HG03439 (cell line): ENCODE data around the gene NES.

ENCODE experiments used
- ATAC-seq: cut with Tn5 transposase; IDR thresholded peaks from one replicate; pipeline ENCODE4 v1.9.1; 2021; ENCODE audit warnings: mild to moderate bottlenecking, moderate library complexity; ENCODE audit not compliant: unreplicated experiment

NES gene, protein sequence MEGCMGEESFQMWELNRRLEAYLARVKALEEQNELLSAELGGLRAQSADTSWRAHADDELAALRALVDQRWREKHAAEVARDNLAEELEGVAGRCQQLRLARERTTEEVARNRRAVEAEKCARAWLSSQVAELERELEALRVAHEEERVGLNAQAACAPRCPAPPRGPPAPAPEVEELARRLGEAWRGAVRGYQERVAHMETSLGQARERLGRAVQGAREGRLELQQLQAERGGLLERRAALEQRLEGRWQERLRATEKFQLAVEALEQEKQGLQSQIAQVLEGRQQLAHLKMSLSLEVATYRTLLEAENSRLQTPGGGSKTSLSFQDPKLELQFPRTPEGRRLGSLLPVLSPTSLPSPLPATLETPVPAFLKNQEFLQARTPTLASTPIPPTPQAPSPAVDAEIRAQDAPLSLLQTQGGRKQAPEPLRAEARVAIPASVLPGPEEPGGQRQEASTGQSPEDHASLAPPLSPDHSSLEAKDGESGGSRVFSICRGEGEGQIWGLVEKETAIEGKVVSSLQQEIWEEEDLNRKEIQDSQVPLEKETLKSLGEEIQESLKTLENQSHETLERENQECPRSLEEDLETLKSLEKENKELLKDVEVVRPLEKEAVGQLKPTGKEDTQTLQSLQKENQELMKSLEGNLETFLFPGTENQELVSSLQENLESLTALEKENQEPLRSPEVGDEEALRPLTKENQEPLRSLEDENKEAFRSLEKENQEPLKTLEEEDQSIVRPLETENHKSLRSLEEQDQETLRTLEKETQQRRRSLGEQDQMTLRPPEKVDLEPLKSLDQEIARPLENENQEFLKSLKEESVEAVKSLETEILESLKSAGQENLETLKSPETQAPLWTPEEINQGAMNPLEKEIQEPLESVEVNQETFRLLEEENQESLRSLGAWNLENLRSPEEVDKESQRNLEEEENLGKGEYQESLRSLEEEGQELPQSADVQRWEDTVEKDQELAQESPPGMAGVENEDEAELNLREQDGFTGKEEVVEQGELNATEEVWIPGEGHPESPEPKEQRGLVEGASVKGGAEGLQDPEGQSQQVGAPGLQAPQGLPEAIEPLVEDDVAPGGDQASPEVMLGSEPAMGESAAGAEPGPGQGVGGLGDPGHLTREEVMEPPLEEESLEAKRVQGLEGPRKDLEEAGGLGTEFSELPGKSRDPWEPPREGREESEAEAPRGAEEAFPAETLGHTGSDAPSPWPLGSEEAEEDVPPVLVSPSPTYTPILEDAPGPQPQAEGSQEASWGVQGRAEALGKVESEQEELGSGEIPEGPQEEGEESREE (N-terminal part only)

DNA sequence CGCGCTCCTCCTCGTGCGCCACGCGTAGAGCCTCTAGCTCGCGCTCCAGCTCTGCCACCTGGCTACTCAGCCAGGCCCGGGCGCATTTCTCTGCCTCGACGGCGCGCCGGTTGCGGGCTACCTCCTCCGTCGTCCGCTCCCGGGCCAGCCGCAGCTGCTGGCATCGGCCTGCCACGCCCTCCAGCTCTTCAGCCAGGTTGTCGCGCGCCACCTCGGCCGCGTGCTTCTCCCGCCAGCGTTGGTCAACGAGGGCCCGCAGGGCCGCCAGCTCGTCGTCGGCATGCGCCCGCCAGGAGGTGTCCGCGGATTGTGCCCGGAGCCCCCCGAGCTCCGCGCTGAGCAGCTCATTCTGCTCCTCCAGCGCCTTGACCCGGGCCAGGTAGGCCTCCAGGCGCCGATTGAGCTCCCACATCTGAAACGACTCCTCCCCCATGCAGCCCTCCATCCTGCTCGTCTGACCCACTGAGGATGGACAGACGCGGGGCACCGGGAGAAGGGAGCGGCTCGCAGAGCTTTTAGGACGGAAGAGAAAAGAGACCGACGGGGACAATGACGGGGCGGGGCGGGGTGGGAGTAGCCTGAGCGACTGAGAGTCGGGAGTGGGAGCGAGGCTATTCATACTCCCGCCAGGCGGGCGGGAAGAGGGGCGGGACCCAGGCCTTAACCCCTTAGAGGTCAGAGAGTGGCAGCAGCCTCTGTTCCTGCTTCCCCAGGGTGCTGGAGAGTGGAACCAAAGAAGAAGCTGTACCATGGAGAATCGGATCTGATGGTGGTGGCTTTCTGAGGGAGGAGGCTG, at the start of gene NES:
TSS of gene NES (minus strand) at position 588 of the 796 bp plus-strand sequence. CDS start at position 445, 143 bp downstream.
- no peak for ATAC-seq

DNA sequence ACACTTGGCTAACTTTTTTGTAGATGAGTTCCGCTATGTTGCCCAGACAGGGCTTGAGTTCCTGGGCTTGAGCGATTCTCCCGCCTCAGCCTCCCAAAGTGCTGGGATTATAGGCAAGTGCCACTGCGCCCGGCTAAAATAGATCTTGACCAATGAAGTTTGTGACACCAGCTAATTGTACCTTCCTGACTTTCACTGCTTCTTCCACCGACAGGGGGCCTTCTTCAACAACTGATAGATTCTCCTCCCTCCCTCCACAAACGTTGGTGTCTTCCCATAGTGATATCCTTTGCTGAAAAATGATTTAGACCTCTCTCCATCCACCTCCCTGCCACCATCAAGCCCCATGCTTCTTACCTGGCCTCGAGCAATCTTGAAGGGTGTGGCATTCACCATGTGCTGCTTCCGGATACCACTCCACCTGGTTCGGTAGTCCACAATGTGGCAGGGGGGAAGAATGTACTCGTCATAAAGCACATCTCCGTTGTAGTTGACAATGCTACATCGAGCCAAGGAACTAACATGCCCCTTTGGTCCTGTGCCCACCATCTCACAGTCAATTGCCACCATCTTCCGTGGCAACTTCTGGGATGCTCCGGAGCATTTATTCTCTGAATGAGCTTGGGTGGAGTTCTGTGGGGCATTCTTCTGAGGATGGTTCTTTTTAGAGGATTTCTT, 49.5 kb upstream of the NES start:
- ATAC-seq = no peak

DNA sequence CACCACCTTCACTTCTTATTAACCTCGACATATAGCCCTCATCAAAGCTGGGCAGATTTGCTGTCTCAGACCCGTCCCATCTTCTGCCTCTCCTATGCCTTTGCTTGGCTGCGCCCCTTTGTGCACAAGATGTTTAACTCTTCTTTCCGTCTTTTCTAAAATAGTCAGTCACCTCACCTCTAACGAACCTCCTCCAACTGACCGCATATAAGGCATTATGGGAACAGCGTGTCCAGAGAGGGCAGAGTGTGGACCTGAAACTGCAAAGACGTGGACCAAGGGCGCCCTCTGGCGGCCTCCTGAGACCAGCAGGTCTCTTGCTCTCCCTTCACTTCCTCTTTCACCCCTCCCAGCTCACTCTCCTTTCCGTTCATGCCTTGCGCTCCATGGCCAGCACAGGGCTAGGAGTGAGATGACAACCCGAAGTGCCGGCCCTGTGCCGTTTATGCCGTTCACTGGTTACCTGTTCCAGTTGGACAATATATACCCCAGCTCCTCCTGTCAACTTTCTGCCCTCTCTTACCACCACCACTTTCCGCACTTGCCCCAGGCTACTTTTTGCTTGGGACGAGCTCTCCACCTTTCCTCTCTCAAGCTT, 48.6 kb upstream of the NES start:
- ATAC-seq = peak; percentile 34

DNA sequence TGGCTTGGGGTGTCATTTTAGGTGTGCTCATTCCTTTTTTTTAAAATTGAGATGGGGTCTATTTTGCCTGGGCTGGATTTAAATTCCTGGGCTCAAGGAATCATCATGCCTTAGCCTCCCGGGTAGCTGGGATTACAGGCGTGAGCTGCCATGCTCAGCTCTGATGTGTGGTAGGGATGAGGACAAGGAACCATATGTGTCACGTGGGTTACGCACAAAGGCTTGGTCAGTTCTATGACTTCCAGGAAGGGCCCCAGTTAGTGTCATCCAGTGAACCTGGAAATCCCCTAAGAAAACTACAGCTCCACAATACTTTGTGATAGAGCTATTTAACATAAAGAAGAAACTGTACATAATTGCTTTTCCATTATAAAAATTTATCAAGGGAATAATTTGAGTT, 44.3 kb upstream of the NES start:
- no peak for ATAC-seq

DNA sequence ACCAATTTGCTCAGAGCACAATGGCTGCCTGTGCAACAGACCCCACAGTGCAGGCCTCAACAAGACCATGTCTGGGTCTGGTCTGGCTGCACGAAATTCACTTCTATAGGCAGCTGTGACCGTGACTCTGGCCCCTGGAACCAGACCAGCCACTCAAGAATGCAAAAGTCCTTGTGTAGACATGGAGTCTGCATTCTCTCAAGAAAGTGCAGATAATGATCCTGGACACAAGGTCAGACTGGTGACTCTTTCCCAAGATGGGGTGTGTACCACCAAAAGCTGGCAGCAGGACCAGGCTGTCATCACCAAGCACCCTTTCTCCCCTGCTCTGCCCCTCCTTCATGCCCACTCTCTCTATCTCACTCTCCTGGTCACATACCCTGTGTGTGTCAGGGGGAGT, 43.9 kb upstream of the NES start:
- no peak for ATAC-seq

DNA sequence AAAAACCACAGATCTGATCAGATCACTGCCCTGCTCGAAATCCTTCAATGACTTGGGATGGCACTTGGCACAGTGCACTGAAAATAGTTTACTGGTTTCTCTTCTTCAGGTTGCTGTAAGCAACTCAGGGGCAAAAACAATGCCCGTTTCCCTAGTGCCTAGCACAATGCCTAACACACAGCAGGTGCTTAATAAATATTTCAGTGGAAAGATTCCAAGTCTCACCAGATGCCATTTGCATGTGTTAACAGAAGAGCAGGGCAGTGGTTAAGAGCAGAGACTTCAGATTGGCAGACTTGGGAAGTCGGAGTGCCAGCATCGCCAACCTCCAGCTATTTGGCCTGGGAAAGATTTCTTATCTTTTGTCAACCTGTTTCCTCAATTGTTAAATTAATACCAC, 40.1 kb upstream of the NES start:
- no peak for ATAC-seq

DNA sequence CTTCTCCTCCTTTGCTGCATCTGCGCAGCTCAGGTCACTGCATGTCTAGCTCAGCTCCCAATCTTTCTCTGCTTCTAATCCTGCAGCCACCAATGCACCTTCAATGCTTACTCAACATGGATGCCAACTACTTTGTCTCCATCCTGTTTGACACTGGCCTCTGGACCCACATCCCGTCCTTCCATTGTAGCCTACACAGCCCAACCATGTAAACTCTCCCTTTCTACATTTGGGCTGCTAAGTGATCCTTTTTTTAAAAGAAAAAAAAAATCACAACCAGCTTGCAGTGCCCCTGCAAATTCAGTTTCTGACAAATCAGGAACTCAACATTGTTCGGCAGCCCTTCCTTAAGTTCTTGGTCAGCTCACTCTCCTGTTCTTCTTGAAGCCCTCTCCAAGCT, 37.6 kb upstream of the NES start:
- no peak for ATAC-seq

DNA sequence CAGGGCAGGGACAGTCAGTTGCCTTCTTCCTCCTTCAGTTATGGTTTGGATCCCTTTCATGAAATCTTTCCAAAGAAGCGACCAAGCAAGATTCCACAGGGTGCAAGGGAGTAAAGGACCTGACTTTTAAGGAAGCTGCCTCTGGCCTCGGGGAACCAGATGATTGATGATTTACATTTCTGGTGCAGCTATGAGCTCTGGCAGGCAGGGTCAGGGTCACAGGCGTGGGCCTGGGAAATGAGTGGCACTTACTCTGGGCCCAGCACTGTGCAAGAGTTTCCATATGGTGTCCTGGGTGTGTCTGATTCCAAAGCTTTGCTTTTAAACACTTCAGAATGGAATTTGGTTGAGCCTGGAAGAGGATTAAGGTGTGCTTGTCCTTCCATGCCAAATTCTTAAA, 35.4 kb upstream of the NES start:
- no peak for ATAC-seq

DNA sequence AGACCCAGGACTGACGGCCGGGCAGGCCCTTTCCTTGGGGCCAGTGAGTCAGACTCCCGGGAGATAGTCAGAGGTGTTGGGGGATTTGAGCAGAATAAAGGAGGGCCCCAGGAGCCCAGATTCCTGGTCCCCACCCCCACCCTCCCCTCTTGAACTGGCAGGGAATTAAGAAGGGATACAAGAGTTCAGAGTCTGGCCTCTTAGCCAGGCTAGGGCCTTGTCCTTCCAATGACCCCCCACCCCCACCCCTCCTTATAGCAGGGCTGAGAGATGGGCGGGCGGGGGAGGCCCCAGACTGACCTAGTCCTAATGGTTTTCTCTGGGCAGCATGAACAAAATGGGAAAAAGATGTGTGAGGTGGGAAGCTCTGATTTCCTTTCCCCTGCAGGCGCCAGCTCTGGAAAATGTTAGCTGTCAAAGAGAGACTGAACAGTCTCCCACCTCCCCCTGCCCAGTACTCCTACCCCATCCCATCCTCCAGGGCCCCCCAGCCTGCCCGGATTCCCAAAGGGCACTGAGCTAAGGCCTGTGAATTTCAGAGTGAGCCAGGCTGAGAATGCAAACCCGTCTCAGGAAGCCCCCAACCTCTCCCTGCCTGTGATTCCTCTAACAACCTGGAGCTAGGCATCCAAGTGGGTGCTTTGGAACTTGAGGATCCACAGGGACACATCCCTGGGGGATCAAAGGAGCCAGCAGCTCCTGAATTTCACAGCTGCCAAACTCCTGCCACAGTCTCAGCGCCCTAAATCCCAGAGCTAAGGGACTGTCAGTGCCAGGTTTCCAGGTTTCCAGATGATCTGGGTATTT, 34.0 kb upstream of the NES start:
- ATAC-seq = no peak

DNA sequence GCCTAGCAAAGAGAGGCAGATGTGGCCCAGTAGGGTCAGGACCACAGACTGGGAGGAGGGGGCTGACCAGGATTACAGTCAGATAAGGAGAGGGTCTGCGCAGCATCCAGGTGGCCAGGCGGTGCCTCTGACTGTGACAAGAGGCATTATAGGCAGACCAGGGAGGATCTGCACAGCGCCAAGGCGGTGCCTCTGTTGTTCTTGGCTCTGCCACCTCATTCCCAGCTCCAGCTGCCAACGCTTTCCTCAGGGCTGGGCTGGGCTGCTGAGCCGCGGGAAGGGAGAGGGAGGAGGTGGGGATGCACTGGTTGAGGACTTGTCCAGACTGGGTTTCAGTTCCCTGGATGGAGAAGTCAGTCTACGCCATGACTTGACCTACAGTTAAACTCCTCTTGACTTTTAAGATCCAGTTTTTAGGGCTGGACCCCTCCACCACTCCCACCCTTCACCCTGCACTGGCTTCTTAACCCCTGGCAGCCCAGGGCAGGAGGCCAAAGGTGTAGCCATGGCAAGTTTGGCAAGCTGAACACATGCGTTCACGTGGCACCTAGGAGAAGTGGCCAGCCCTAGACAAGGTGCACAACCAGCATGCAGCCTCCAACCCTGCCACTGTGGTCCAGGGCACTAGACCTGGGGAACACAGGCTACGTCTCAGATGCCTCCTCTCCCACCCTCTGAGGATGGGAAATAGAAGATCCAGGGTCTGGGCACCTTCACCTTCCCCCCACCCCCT, 32.7 kb upstream of the NES start:
- no peak for ATAC-seq

DNA sequence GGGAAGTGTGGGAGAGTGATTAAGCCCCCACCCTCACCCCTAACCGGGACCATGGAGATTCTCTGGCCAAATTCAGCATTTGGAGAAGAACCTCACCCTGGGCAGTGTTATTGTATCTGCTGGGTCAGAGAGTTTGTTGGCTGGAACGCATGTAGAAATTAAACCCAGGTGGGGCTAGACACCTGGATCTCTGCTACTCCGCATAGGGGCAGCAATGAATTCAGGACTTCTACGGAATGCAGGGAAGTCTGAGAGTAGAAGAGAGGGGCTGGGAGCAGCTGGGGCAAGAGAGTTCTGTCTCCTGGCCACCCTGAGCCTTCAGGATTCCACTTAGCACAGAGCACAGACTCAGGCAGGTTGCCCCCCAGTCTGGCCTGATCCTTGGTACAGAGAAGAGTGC, 31.8 kb upstream of the NES start:
- no peak for ATAC-seq

DNA sequence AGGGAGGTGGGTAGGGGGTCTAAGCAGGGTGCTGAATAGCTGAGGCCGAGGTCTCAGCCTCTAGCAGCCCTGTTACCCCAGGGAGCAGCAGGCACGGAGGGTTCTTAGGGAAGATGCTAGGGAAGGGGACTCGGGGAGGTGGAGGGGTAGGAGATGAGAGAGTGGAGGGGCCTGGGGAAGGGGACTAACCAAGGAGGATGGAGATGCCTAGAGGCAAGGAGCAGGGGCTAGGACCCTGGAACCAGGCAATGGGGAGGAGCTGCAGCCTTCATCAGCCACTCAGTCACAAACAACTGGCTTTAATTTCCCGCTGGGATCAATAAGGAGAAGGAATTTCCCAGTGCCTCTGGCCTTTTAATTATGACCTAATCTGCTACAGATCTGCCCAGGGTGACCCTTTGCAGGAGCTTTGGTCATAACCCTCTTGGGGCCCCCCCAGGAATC, 31.0 kb upstream of the NES start:
- ATAC-seq = no peak

DNA sequence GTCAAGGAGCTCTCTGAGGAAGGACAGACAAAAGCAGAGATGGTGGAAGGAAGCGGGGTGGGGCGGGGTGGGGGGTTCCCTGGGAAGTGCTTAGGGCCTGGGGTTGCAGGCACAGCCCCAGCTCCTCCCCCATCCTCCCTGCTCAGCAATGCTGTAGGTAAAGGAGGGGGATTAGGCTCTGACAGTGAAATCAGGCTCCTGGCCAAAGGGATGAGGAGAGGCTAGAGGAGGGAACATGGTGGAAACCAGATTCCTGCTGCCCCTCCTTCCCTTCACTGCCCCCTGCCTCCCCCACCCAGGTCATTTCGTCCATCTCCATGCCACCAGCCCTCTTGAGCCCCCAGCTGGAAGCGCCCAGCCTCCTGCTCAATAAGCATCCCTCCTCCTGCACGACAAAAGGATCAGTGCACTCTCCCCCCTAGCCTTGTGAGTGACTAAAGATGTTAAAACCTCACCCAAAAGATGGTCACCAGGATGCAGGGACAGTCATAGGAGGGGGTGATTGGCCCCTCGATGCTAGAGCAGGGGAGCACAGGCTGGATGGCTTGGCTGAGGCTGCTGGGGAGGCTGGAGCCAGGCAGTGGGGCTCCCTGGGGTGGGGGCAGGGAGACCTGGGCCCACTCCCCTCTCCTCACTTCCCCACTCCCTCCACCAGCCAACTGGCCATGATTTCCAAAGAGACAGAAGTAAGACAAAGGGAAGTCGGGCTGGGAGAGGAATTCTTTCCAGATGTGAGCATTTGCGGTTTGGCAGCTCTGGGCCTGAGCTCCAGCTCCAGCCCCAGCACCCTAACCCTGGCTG, 30.4 kb upstream of the NES start:
- ATAC-seq = no peak

DNA sequence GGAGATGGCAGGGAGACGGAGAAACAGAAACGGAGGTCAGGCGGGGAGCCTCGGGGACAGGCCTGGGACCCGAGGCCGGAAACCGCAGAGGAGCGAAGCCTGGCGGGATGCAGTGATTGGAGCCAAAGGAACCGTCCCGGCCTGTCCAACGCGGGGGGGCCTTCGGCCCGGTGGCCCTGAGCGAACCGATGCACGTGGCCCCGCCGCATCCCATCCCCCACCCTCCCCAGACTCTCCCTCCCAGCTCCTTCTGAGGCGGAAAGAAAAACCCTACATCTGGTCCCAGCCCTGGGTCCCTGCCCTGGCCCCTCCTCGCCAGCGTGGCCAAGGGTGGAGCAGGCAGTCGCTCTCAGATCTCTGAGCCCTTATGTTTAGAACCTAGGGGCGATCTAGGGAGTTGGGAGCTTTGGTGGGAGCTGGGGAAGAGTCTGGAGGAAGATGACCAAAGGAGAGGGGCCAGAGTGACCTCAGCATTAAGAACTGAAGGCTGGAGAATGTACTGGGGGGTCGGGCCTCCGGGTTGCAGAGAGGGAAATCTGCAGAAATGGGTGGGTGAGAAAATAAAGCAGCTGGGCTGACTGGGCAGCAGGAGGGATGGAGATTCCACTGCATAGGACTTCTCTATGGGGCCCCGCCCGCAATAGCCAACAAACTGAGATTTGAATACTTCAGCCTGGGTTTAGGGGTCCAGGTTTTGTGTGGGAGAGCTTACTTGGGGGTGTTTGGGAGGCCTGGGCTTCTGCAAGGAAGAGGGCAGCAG, 29.6 kb upstream of the NES start:
- no peak for ATAC-seq

DNA sequence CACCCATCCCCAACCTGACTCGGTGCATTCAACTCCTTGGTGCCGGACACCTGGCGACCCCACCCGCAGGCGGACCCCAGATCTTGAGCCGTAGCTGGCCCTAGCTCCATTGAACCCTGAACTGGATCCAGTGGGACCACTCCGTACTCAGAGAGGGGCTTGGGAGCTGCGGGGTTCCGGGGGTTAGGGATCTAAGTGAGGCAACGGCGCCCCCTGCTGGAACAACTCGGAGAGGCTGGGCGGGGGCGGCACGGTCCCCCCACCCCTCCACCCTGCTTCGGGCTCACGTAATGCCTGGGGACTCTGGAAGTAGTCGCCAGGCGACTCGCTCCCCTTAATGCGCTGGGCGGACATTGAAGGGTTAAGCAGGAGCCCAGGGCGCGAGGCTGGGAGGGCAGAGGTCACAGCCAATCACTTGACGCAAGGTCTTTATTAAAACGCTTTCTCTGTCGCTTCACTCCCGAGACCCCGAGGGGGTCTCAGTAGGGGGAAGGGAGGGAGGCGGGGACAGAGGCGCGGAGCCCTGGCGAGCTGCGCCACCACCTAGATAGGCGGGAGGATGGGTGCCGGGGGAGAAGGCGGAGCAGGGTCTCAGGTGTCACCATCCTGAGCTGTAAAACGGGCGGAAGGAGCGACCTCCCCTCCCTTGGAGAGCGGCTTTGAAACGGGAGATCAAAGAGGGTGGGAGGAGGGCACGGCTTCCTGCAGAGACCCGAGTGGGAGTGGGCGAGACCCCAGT, 28.9 kb upstream of the NES start:
- no peak for ATAC-seq
